Fibroblast of skin of left biceps (primary cell): Measurements from ENCODE around the gene SYNE2.
"Not testable (repeated sequence)": the region's sequence is repeated elsewhere in the genome, so short reads cannot be mapped to it uniquely, and the experiment has no call there.

Experiments
- DNase-seq, 2 experiments: peaks; one replicate each; pipeline ENCODE4 v3.0.0-alpha.2; 2013; ENCODE audit warnings: low read depth in 2 of 2

SYNE2 gene

DNA sequence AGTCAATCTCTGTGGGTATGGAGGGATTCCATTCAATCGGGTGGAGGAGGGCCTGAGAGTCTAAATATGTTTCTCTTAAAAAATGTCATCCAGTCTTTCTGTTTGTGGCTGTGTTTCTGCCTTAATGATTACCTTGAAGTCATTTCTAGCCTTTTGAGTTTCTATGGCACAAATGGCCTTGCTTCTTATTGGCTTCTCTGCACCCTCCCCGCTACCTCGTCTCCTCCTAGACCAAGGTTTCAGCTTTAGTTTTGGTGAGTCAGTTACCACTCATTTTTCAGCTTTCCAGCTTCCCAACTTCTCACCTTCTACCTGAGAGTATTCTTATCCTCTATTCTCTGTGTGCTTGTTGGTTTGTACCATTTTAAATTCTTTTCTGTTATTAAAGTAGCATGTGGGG, 159.2 kb downstream of the SYNE2 start:
- DNase-seq, result no peak

- no peak for DNase-seq
Observed at GRCh38 chr14:64012720-64013119, 159.9 kb downstream of the SYNE2 start.

- no peak for DNase-seq
Observed at GRCh38 chr14:64025479-64025878, 172.7 kb downstream of the SYNE2 start.

DNA sequence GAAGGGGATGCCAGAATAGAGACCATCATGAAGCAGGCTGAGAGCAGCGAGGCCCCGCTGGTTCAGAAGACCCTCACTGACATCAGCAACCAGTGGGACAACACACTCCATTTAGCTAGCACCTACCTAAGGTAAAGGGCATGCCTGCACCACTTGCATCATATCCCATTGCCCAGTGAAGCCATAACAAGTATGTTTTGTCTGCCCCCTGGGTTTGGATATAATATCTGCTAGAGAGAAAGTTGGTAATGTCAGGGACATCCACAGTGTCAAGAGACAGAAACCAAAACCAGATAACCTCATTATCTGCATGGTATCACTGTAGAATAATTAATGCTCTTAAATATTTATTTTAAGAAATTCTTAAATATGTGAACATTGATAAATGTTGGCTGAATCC, 173.8 kb downstream of the SYNE2 start:
- no peak for DNase-seq

DNA sequence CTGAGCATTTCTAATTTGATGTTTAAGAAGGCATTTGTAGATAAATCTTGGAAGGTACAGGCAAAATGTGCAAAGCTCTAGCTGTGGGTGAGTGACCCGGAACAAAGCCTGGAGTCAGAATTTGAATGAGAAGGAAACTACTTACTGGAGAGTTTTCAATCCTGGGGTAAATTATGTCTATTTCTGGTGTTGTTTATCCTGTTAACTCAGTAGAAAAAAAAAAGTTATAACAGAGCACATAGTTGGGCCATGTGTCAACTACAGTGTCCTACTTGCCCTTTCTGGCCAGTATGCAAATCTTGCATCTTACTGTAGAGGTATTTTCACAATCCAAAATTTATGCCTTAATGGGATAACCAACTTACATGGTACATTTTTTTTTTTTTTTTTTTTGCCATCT, 182.3 kb downstream of the SYNE2 start:
- no peak for DNase-seq

DNA sequence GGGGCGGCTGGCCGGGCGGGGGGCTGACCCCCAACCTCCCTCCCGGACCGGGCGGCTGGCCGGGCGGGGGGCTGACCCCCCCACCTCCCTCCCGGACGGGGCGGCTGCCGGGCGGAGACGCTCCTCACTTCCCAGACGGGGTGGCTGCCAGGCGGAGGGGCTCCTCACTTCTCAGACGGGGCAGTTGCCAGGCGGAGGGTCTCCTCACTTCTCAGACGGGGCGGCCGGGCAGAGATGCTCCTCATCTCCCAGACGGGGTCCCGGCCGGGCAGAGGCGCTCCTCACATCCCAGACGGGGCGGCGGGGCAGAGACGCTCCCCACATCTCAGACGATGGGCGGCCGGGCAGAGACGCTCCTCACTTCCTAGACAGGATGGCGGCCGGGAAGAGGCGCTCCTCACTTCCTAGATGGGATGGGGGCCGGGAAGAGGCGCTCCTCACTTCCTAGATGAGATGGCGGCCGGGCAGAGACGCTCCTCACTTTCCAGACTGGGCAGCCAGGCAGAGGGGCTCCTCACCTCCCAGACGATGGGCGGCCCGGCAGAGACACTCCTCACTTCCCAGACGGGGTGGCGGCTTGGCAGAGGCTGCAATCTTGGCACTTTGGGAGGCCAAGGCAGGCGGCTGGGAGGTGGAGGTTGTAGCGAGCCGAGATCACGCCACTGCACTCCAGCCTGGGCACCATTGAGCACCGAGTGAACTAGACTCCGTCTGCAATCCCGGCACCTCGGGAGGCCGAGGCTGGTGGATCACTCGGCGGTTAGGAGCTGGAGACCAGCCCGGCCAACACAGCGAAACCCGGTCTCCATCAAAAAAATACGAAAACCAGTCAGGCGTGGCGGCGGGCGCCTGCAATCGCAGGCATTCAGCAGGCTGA, 185.3 kb downstream of the SYNE2 start:
- not testable (repeated sequence) for DNase-seq

- DNase-seq, result no peak
Observed at GRCh38 chr14:64038841-64039542, 186.2 kb downstream of the SYNE2 start.

- no peak for DNase-seq
Observed at GRCh38 chr14:64040044-64040443, 187.2 kb downstream of the SYNE2 start.

- DNase-seq, result not testable (repeated sequence)
Observed at GRCh38 chr14:64043296-64043695, 190.5 kb downstream of the SYNE2 start.

DNA sequence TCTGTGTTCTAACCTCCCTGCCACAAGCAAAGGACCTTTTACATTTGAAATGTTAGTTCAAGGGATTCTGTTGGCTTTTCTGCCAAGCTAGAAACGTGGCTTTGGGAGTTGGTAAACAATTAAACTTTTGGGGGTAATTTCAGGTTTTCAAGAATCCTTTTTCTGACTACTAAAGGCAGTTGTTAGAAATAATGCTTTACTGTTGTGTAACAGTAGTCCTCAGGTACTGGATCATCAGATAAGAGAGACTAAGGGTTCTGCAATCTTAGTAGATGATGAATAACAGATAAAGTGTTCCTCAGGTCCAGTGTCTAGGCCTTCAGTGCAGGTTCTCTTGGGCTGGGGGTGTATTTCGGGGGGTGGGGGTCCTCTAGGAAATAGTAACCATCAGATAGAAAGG, 192.3 kb downstream of the SYNE2 start:
- no peak for DNase-seq

GRCh38 chr14:64049616-64050381, 197.0 kb downstream of the SYNE2 start:
- no peak for DNase-seq

DNA sequence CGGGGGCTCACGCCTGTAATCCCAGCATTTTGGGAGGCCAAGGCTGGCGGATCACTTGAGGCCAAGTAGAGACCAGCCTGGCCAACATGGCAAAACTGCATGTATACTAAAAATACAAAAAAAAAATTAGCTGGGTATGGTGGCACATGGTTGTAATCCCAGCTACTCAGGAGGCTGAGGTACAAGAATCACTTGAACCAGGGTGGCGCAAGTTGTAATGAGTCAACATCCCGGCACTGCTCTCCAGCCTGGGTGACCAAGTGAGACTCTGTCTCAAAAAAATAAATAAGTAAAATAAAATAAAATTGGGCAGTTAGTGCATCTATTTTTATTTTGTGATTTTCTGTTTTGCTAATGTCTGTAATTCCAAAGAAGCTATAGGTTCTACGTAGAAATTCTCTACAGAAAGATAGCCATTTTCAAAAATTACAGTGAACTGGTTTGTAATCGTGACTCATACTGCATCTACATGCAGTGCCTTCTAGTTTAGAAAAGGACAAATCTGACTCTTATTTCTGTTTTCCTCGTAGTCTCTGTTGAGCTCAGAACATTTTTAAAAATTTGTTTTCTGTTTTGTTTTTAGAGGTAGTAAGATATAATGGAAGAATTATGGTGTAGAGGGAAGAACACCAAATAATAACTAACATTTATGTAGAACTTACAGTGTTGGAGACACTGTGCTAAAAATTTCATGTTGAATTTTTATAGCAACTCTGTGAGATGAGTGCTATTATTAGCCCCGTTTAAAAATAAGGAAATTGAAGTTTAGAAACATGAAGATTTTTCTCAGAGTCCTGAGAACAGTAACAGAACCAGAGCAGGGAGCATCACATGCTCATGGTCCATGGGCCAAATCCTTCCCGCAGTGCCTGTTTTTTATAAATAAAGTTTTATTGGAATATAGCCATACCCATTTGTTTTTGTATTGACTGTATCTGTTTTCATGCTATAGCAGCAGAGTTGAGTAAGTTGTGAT, 201.2 kb downstream of the SYNE2 start:
- no peak for DNase-seq

DNA sequence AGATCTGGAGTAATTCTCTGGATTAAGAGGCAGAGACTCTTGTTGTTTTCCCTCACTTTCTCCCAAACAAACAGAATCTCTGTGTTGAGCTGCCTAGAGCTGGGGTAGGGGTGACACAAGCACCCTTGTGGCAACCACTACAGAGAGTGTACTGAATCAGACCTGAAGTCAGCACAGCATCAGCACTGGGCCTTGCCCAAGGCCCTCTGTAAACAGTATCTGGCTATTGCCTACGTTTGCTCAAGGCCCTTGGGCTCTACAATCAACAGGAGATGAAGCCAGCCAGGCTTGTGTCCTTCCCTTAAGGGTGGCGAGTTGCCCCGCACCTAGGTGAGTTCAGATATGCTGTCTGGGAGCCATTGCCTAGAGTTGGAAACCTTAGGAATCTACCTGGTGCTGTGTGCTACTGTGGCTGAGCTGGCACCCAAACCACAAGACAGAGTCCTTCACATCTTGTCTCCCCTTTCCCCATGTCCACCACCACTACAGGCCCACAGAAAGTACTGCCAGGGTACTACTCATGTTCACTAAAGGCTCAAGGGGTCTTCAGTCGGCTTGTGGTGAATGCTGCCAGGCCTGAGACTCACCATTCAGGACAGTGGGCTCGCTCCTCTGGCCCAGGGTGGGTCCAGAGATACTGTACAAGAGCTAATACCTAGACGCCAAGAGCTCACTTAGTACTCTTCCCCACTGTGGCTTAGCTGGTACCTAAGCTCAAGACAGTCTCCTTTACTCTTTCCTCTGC, 206.8 kb downstream of the SYNE2 start:
- no peak for DNase-seq

DNA sequence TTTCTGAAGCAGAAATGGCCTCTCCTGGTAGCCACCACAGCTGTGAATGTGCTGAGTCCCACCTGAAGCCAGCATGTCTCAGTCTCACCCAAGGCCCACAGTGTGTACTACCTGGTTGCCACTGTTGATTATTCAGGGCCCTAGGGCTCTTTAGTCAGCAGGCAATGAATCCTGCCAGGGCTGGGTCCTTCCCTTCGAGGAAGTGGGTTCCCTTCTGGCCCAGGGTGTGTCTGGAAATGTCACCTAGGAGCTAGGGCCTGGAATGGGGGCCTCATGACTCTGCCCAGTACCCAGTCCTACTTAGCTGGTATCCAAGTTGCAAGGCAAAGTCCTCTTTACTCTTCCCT, 207.4 kb downstream of the SYNE2 start:
- no peak for DNase-seq

- DNase-seq, result no peak
Observed at GRCh38 chr14:64060648-64061096, 207.9 kb downstream of the SYNE2 start.

DNA sequence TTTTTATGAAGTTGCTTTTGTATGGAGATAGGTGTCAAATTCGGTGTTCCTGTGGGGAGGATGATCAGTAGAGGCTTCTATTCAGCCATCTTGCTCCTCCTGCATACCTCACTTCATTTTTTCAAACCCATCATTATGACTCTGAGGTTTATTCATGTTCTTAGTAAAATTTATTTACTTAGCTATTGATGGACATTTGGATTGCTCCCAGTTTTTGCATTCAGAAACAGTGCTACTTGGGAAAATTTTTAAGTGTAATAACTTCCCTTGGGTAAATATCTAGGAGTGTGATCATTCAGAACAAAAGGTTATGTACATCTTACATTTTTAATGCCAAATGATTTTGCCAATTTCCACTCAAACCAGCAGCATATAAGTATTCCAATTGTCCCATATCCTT, 208.3 kb downstream of the SYNE2 start:
- DNase-seq, result no peak

GRCh38 chr14:64061706-64062105, 208.9 kb downstream of the SYNE2 start:
- no peak for DNase-seq

GRCh38 chr14:64062381-64063115, 209.7 kb downstream of the SYNE2 start:
- no peak for DNase-seq

DNA sequence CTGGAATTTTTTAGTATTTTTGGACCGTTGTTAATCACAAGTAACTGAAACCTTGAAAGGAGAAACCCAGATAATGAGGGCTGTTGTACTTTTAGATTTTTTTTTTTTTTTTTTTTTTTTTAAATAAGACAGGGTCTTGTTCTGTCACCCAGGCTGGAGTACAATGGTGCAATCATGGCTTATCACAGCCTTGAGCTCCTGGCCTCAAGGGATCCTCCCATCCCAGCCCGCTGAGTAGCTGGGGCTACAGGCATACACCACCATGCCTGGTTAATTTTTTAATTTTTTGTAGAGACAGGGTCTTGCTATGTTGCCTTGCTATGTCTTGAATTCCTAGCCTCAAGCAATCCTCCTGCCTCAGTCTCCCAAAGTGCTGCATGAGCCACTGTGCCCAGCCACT, 211.6 kb downstream of the SYNE2 start:
- DNase-seq, result no peak
